H54 (cell line): ENCODE results near the gene ZCCHC7.

Experiments
- DNase-seq: peaks from one replicate; pipeline ENCODE4 v3.0.0; 2011; ENCODE audit warnings: low spot score, mixed read lengths; ENCODE audit not compliant: insufficient read length
- FAIRE-seq: peaks from 3 replicates; lab custom pipeline; 2011; peaks lifted over from hg19 to GRCh38; lab: Jason Lieb, UNC
- POLR2A ChIP-seq: IDR thresholded peaks from 2 replicates; pipeline ENCODE4 v1.6.1; 2011; ENCODE audit warnings: low read depth, mild to moderate bottlenecking, low read length

The ZCCHC7 gene

DNA sequence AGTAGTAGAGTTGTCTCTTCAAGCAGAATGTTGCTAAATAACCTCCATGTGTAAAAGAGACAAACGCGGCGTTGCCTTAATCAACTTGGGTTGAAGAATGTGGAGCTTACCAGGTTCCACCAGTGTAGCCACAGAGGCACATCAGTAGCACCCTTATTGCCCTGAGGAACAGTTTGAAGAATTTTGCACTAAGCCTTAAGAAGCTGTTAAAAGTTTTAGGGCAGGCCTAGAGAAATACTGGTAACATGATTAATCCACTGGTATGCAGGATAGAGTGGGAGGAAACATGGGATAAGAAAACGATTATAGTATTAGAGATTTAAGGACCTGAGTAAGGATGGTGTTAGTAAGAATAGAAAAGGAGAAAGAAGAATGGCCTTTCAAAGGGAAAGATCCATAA lies 100.6 kb downstream of the ZCCHC7 start:
- FAIRE-seq (no peak), DNase-seq (no peak)
- no peak for TF ChIP-seq POLR2A

GRCh38 chr9:37221489-37222106 lies 101.2 kb downstream of the ZCCHC7 start:
- no peak for TF ChIP-seq POLR2A
- FAIRE-seq, result no peak
- DNase-seq, result no peak

- FAIRE-seq (no peak), DNase-seq (no peak)
- no peak for TF ChIP-seq POLR2A
Measured at GRCh38 chr9:37229455-37229854, 109.1 kb downstream of the ZCCHC7 start.

DNA sequence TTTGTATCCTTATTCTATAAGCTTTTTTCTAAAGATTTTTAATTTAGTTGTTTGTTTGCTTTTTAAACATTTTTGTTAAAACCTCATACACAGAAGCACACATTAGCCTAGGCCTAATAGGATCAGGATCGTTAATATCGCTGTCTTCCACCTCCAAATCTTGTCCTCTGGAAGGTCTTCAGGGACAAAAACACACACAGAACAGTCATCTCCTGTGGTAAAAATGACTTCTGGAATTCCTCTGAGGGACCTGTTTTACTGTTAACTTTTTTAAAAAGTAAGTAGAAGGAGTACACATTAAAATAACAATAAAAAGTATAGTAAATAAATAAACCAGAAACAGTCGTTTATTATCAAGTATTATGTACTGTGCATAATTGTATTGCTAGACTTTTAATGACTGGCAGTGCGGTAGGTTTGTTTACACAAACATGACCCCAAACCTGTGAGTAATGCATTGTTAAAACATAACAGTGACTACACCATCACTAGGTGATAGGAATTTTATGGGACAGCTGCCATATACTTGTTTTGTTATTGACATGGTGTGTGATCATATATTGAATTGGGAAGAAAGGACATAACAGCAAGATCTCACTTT lies 109.6 kb downstream of the ZCCHC7 start:
- DNase-seq (no peak), FAIRE-seq (no peak)
- TF ChIP-seq POLR2A, result no peak

- no peak for DNase-seq
- no peak for TF ChIP-seq POLR2A
- no peak for FAIRE-seq
Measured at GRCh38 chr9:37236822-37237221, 116.4 kb downstream of the ZCCHC7 start.

DNA sequence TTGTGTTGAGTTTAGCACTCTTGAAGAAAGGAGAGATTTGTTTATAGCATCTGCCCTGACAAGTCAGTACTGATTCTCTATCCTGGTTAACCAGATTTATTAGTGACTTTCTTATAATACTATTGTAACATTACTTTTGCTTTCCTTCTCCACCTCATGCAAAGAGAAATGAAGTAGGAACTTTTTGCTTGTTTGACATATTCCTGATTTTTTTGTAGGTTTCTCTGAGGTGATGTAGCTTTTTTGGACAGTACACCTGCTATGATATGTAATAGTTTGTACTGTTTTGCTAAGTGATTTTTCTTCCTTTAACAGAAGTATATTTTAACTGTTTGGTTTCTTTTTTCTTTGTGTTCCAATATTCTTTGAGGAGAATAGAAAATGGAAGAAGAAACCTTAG lies 117.7 kb downstream of the ZCCHC7 start:
- TF ChIP-seq POLR2A, result no peak
- FAIRE-seq (no peak), DNase-seq (no peak)

GRCh38 chr9:37239224-37239859 lies 119.0 kb downstream of the ZCCHC7 start:
- peak; percentile 48 for FAIRE-seq
- no peak for DNase-seq
- no peak for TF ChIP-seq POLR2A

GRCh38 chr9:37239921-37240320 lies 119.5 kb downstream of the ZCCHC7 start:
- no peak for FAIRE-seq
- no peak for DNase-seq
- TF ChIP-seq POLR2A, result no peak

GRCh38 chr9:37241340-37241739 lies 121.0 kb downstream of the ZCCHC7 start:
- no peak for FAIRE-seq
- no peak for TF ChIP-seq POLR2A
- no peak for DNase-seq

DNA sequence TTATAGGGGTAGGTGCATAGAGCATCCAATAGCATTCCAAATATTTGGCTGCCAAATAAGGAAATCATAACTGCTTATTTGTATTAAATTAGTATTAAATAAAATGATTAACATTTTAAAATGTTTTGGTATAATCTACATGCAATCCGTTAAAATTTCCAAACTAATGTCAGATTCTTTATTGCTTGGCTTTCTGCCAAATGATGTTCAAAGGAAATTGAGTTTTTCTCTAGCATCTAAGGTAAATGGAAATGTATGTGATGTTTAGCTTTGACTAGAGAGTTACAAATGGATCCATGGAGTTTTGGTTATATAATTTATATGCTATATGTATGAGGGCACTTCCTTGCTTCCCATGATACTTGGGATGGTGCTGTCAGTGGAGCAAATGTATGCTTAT lies 121.7 kb downstream of the ZCCHC7 start:
- TF ChIP-seq POLR2A, result no peak
- no peak for DNase-seq
- FAIRE-seq, result no peak

- TF ChIP-seq POLR2A, result no peak
- no peak for DNase-seq
- no peak for FAIRE-seq
Measured at GRCh38 chr9:37243588-37244345, 123.4 kb downstream of the ZCCHC7 start.

DNA sequence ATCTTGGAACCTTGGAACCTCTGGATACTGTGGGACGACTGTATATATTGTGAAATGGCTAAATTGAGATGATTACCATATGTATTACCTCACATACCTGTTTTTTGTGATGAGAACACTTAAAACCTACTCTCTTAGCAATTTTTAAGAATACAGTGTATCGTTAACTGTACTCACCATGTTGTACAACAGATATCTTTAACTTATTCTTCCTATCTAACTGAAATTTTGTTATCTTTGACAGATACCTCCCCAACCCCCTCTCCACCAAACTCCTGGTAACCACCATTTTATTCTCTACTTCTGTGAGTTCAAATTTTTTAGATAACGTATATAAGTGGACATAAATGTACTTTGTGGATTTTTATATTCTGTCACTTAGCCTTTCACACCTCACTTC lies 126.5 kb downstream of the ZCCHC7 start:
- DNase-seq (no peak), FAIRE-seq (no peak)
- TF ChIP-seq POLR2A, result no peak

GRCh38 chr9:37248651-37249163 lies 128.3 kb downstream of the ZCCHC7 start:
- no peak for DNase-seq
- no peak for FAIRE-seq
- TF ChIP-seq POLR2A, result no peak

GRCh38 chr9:37251452-37251851 lies 131.1 kb downstream of the ZCCHC7 start:
- TF ChIP-seq POLR2A, result no peak
- DNase-seq, result no peak
- FAIRE-seq, result no peak
